HG02840 (cell line): ENCODE measurements around the gene WDR37.
"Not testable (repeated sequence)": the region's sequence is repeated elsewhere in the genome, so short reads cannot be mapped to it uniquely, and the experiment has no call there.

Experiments
- ATAC-seq: cut with Tn5 transposase; IDR thresholded peaks from one replicate; pipeline ENCODE4 v1.9.1; 2021; ENCODE audit warnings: mild to moderate bottlenecking, moderate library complexity, moderate number of reproducible peaks; ENCODE audit not compliant: unreplicated experiment, low FRiP score

The WDR37 gene

GRCh38 chr10:1038769-1039168 is 17.4 kb upstream of the WDR37 start:
- ATAC-seq = not testable (repeated sequence)

- ATAC-seq = no peak
Measured at GRCh38 chr10:1040133-1040532, 16.1 kb upstream of the WDR37 start.

DNA sequence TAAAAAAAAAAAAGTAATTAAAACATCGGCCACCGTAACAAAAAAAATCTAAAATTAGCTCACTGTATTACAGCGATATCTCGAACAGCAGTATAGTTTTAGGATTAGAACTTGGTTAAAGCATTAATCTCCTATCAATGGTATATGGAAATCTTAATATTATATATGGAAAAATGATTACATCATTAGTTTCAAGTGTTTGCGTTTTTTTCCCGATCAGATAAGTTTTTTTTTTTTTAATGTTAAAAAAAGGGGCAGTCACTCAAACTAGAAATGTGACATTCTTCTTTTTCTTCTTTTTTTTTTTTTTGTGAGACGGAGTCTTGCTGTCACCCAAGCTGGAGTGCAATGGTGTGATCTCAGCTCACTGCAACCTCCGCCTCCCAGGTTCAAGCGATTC is 14.7 kb upstream of the WDR37 start:
- ATAC-seq = no peak

DNA sequence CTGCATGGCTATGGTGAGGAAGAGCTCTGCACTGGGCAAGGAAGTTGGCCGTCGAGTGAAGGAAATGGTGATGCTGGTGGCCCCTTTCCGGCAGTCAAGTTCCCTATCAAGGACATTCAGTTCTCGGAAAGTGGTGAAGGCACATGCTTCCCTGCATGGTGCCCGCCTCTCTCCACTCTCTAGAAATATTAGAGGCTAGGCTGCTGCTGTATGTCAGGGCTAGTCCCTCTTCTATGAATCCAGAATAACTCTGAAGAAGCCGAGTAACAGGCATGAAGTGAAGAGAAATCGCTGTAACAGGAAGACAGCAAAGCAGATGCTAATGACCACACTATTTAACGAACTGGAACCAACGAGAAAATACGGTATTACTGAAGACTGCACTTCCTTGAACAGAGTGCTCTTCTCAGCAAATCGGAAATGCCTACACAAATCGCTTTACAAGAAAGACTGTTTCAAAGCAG is 12.6 kb upstream of the WDR37 start:
- ATAC-seq = peak; percentile 55

GRCh38 chr10:1044146-1044545 is 12.0 kb upstream of the WDR37 start:
- ATAC-seq = no peak

- ATAC-seq = no peak
Measured at GRCh38 chr10:1044964-1045363, 11.2 kb upstream of the WDR37 start.

DNA sequence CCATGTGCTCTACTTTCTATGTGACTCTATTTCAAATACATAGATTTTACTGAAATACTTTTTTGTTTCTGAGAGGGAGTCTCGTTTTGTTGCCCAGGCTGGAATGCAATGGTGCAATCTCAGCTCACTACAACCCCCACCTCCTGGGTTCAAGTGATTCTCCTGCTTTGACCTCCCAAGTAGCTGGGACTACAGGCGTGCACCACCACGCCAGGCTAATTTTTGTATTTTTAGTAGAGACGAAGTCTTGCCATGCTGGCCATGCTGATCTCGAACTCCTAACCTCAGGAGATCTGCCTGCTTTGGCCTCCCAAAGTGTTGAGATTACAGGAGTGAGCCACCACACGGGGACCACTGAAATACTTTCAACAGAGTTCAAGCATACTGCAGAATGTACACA is 10.8 kb upstream of the WDR37 start:
- no peak for ATAC-seq

- no peak for ATAC-seq
Measured at GRCh38 chr10:1047937-1048336, 8.2 kb upstream of the WDR37 start.

GRCh38 chr10:1048349-1048731 is 7.8 kb upstream of the WDR37 start:
- peak; percentile 15 for ATAC-seq

- ATAC-seq = peak; percentile 85
Measured at GRCh38 chr10:1048732-1049424, 7.3 kb upstream of the WDR37 start, which contains the start of gene IDI1. IDI1 (minus strand) TSS chr10:1049119; CDS start chr10:1049003, 116 bp downstream.

DNA sequence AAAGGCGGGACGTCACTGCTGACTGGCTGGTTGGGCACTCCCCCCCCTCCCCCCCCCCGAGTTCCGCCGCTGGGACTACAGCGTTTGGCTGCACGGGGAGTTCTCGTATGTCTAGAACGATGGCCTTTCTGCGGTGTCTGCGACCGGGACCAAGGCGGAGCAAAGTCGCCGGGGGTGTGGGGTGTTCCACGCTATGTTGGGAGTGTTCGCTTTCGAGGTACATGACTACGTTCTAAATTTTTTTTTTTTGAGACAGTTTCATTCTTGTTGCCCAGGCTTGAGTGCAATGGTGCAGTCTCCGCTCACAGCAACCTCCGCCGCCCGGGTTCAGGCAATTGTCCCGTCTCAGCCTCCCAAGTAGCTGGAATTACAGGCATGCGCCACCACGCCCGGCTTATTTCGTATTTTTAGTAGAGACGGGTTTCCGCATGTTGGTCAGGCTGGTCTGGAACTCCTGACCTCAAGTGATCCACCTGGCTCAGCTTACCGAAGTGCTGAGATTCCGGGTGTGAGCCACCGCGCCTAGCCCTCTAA is 6.7 kb upstream of the WDR37 start:
- ATAC-seq = peak; percentile 0

DNA sequence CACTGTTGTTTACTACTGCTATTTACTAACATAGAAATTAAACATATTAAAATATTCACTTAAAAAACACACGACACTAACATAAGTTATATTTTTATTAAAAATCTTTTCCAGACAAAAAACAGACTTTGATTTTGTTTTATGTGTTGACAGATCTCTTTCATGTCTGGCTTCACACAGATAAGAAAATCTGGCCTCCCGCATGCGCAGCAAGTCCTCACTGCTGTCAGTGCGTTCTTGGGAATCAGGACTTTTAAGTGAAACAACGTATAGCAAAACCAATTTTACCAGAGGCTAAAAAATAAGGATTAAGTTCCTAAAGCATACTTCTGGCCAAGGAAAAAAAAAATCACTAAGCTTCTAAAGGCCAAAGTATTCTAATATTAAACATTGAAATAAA is 6.0 kb upstream of the WDR37 start:
- no peak for ATAC-seq

DNA sequence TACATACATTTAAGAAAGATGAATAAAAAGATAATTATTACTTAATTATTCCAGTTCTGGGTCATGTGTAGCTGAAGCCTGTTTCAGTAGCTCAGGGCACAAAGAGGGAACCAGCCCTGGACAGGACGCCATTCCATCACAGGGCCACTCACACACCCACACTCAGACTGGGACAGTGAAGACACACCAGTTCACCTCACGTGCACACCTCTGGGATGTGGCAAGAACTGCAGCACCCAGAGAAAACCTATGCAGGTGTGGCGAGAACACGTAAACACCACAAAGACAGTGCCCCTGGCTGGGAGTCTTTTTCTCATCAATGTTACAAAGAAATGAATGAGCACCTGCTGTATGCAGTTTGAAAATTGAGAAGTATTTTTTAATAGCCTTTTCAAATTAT is 5.6 kb upstream of the WDR37 start:
- ATAC-seq = no peak

- ATAC-seq = no peak
Measured at GRCh38 chr10:1054684-1055083, 1.5 kb upstream of the WDR37 start.

- peak; percentile 21 for ATAC-seq
Measured at GRCh38 chr10:1057106-1057657, 997 bp downstream of the WDR37 start.

- no peak for ATAC-seq
Measured at GRCh38 chr10:1058017-1058416, 1.8 kb downstream of the WDR37 start.

DNA sequence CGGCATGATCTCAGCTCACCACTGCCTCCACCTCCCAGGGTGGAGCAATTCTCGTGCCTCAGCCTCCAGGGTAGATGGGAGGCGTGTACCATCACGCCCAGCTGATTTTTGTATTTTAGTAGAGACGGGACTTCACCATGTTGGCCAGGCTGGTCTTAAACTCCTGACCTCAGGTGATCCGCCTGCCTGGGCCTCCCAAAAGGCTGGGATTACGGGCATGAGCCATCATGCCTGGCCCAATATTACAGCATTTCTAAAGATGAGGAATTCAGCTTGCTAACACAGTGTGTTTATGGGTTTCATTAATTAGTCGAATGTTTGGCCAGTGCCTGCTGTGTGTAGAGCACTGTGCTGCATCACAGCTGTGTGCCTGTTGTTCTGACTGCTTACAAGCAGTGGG is 3.7 kb downstream of the WDR37 start:
- no peak for ATAC-seq

- no peak for ATAC-seq
Measured at GRCh38 chr10:1061930-1062774, 6.0 kb downstream of the WDR37 start.

- ATAC-seq = no peak
Measured at GRCh38 chr10:1063232-1063865, 7.2 kb downstream of the WDR37 start.

DNA sequence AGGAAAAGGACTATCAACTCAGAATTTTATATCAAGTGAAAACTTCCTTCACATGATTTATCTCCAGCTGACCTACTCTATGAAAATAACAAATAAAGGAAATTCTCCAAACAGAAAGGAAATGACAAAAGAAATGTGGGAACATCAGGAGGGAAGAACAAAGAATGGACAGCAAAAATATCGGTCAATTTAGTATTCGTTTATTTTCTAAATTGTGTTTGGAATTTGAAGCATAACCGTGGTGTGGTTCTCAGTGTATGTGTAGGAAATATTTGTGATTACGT is 8.7 kb downstream of the WDR37 start:
- ATAC-seq = no peak

DNA sequence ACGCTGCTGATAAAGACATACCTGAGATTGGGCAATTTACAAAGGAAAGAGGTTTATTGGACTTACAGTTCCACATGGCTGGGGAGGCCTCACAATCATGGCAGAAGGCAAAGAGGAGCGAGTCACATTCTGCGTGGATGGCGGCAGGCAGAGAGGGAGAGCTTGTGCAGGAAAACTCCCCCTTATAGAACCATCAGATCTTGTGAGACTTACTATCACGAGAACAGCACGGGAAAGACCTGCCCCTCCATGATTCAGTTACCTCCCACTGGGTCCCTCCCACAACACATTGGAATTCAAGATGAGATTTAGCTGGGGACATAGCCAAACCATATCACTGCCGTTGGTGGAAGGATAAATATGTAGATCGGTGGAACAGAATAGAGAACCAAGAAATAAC is 10.5 kb downstream of the WDR37 start:
- ATAC-seq = not testable (repeated sequence)
